WERI-Rb-1 (cell line): ENCODE results near the gene PRKCE.

Experiments used
- DNase-seq: peaks from one replicate; pipeline ENCODE4 v3.0.0-alpha.2; 2020
- H3K27ac ChIP-seq: fragments of 250-450 bp; sonication (Bioruptor Pico); 2 replicates; pipeline ENCODE4 v1.5.1; 2020; ENCODE audit warnings: mild to moderate bottlenecking, moderate library complexity
- H3K27me3 ChIP-seq: fragments of 250-450 bp; sonication (Bioruptor Pico); 2 replicates; pipeline ENCODE4 v1.5.1; 2021; ENCODE audit warnings: mild to moderate bottlenecking, low read depth, moderate library complexity; ENCODE audit not compliant: insufficient read depth, severe bottlenecking
- H3K36me3 ChIP-seq: fragments of 250-450 bp; sonication (Bioruptor Pico); 2 replicates; pipeline ENCODE4 v1.5.1; 2020; ENCODE audit warnings: mild to moderate bottlenecking, moderate library complexity
- H3K4me3 ChIP-seq: 2 replicates; pipeline ENCODE4 v1.5.1; 2011; ENCODE audit warnings: low read depth, mild to moderate bottlenecking, control low read depth, low read length
- H3K9me3 ChIP-seq: fragments of 250-450 bp; sonication (Bioruptor Pico); 2 replicates; pipeline ENCODE4 v1.5.1; 2021; ENCODE audit warnings: mild to moderate bottlenecking, moderate library complexity; ENCODE audit not compliant: severe bottlenecking
- CTCF ChIP-seq: IDR thresholded peaks from 2 replicates; pipeline ENCODE4 v1.5.1; 2011; ENCODE audit warnings: low read depth, mild to moderate bottlenecking, control low read depth, inconsistent platforms, low read length

PRKCE gene

GRCh38 chr2:45813003-45813941 is 161.8 kb downstream of the PRKCE start:
- Histone ChIP-seq H3K27ac (peak overlapping the region; percentile 12; the same call in 1 of the 2 replicates), H3K9me3 (no peaks in the 10 kb centered on the region), H3K27me3 (no peaks in the 10 kb centered on the region), H3K4me3 (peak overlapping the region; percentile 7; the same call in 1 of the 2 replicates), H3K36me3 (no peaks in the 10 kb centered on the region)
- TF ChIP-seq CTCF, result no peak
- peak; percentile 68 for DNase-seq

- TF ChIP-seq CTCF, result no peak
Measured at GRCh38 chr2:45814488-45814887, 163.0 kb downstream of the PRKCE start.

GRCh38 chr2:45814951-45815621 is 163.6 kb downstream of the PRKCE start:
- H3K27ac ChIP-seq, result peak overlapping the region; percentile 4; the same call in 1 of the 2 replicates
- no peak overlapping the region for H3K4me3 ChIP-seq
- no peaks in the 10 kb centered on the region for H3K27me3 ChIP-seq
- peak; percentile 50 for DNase-seq
- no peak for TF ChIP-seq CTCF
- H3K9me3 ChIP-seq, result no peaks in the 10 kb centered on the region
- no peaks in the 10 kb centered on the region for H3K36me3 ChIP-seq

More at GRCh38 chr2:45814488-45814887, 163.0 kb downstream of the PRKCE start:
- Histone ChIP-seq H3K4me3 (no peak overlapping the region), H3K27ac (no peak overlapping the region), H3K27me3 (no peaks in the 10 kb centered on the region), H3K36me3 (no peaks in the 10 kb centered on the region), H3K9me3 (no peaks in the 10 kb centered on the region)
- DNase-seq, result peak; percentile 46

- DNase-seq, result no peak
- H3K27ac ChIP-seq, result no peak overlapping the region
Measured at GRCh38 chr2:45816272-45816671, 164.8 kb downstream of the PRKCE start.

GRCh38 chr2:45818591-45818990 is 167.1 kb downstream of the PRKCE start:
- no peaks in the 10 kb centered on the region for H3K9me3 ChIP-seq
- H3K4me3 ChIP-seq, result no peak overlapping the region
- no peaks in the 10 kb centered on the region for H3K36me3 ChIP-seq
- no peak overlapping the region for H3K27ac ChIP-seq
- no peak for DNase-seq
- no peak for TF ChIP-seq CTCF
- no peaks in the 10 kb centered on the region for H3K27me3 ChIP-seq

More at GRCh38 chr2:45816272-45816671, 164.8 kb downstream of the PRKCE start:
- Histone ChIP-seq H3K4me3 (no peak overlapping the region), H3K27me3 (no peaks in the 10 kb centered on the region), H3K36me3 (no peaks in the 10 kb centered on the region), H3K9me3 (no peaks in the 10 kb centered on the region)
- TF ChIP-seq CTCF, result no peak
